ENCODE data around the gene COX4I2.
"Not testable (repeated sequence)": the region's sequence is repeated elsewhere in the genome, so short reads cannot be mapped to it uniquely, and the experiment has no call there.

The COX4I2 gene

GRCh38 chr20:31607640-31608250, 30.0 kb upstream of the COX4I2 start:
- no peak for DNase-seq (ENCODE audit: low read depth, low spot score)

- no peak for DNase-seq (ENCODE audit: low read depth, low spot score)
These were observed 29.3 kb upstream of the COX4I2 start for GRCh38 chr20:31608251-31608945.

- not testable (repeated sequence) for DNase-seq (ENCODE audit: low read depth, low spot score)
These were observed 25.5 kb upstream of the COX4I2 start for GRCh38 chr20:31612271-31612640.

- DNase-seq (ENCODE audit: low read depth, low spot score) = no peak
These were observed 22.3 kb upstream of the COX4I2 start for GRCh38 chr20:31615416-31615815.

- no peak for DNase-seq (ENCODE audit: low read depth, low spot score)
These were observed 20.1 kb upstream of the COX4I2 start for GRCh38 chr20:31617432-31618104.

- DNase-seq (ENCODE audit: low read depth, low spot score) = no peak
These were observed 17.5 kb upstream of the COX4I2 start for GRCh38 chr20:31620246-31620645.

- not testable (repeated sequence) for DNase-seq (ENCODE audit: low read depth, low spot score)
These were observed 14.6 kb upstream of the COX4I2 start for GRCh38 chr20:31623123-31623505.

GRCh38 chr20:31626534-31626933, 11.2 kb upstream of the COX4I2 start:
- not testable (repeated sequence) for DNase-seq (ENCODE audit: low read depth, low spot score)

GRCh38 chr20:31628057-31628456, 9.7 kb upstream of the COX4I2 start:
- not testable (repeated sequence) for DNase-seq (ENCODE audit: low read depth, low spot score)

- DNase-seq (ENCODE audit: low read depth, low spot score) = no peak
These were observed 7.4 kb upstream of the COX4I2 start for GRCh38 chr20:31630187-31630790.

- DNase-seq (ENCODE audit: low read depth, low spot score) = no peak
These were observed 5.0 kb upstream of the COX4I2 start for GRCh38 chr20:31632548-31633338.

- no peak for DNase-seq (ENCODE audit: low read depth, low spot score)
These were observed 4.3 kb upstream of the COX4I2 start for GRCh38 chr20:31633339-31633914.

- DNase-seq (ENCODE audit: low read depth, low spot score) = no peak
These were observed 605 bp downstream of the COX4I2 start for GRCh38 chr20:31638317-31638716.

- DNase-seq (ENCODE audit: low read depth, low spot score) = no peak
These were observed 1.1 kb downstream of the COX4I2 start for GRCh38 chr20:31638816-31639215.

- no peak for DNase-seq (ENCODE audit: low read depth, low spot score)
These were observed 2.5 kb downstream of the COX4I2 start for GRCh38 chr20:31640259-31640658.

GRCh38 chr20:31641391-31641790, 3.7 kb downstream of the COX4I2 start:
- DNase-seq (ENCODE audit: low read depth, low spot score) = no peak

GRCh38 chr20:31642837-31643236, 5.1 kb downstream of the COX4I2 start:
- no peak for DNase-seq (ENCODE audit: low read depth, low spot score)

- no peak for DNase-seq (ENCODE audit: low read depth, low spot score)
These were observed 5.8 kb downstream of the COX4I2 start for GRCh38 chr20:31643522-31643921.

GRCh38 chr20:31644701-31645100, 7.0 kb downstream of the COX4I2 start:
- no peak for DNase-seq (ENCODE audit: low read depth, low spot score)

- DNase-seq (ENCODE audit: low read depth, low spot score) = not testable (repeated sequence)
These were observed 10.4 kb downstream of the COX4I2 start for GRCh38 chr20:31648104-31648503.

- DNase-seq (ENCODE audit: low read depth, low spot score) = no peak
These were observed 15.2 kb downstream of the COX4I2 start for GRCh38 chr20:31652917-31653396.

Measured in brain pericyte (primary cell).